BE2C (cell line): Measurements from ENCODE around the gene SMIM35.

Experiments
- DNase-seq: peaks from one replicate; pipeline ENCODE4 v3.0.0-alpha.2; 2020
- H3K27me3 ChIP-seq: fragments of 250-450 bp; sonication (Bioruptor Pico); 2 replicates; pipeline ENCODE4 v1.5.1; 2020; ENCODE audit warnings: mild to moderate bottlenecking
- H3K36me3 ChIP-seq: fragments of 250-450 bp; sonication (Bioruptor Pico); 2 replicates; pipeline ENCODE4 v1.5.1; 2020; ENCODE audit warnings: mild to moderate bottlenecking
- H3K4me1 ChIP-seq: fragments of 250-450 bp; sonication (Bioruptor Pico); 2 replicates; pipeline ENCODE4 v1.5.1; 2020
- H3K4me3 ChIP-seq: 2 replicates; pipeline ENCODE4 v1.5.1; 2011; ENCODE audit warnings: low read depth, low read length
- H3K9me3 ChIP-seq: fragments of 250-450 bp; sonication (Bioruptor Pico); 2 replicates; pipeline ENCODE4 v1.5.1; 2020
- CTCF ChIP-seq: IDR thresholded peaks from 2 replicates; pipeline ENCODE4 v1.5.1; 2012; ENCODE audit warnings: mild to moderate bottlenecking, low read depth, low read length

Gene SMIM35

GRCh38 chr11:118073554-118073953 is 13.2 kb downstream of the SMIM35 start:
- Histone ChIP-seq H3K4me3 (no peak overlapping the region), H3K27me3 (peaks cover 8% of the 10 kb centered on the region), H3K36me3 (no peaks in the 10 kb centered on the region), H3K4me1 (no peaks in the 10 kb centered on the region), H3K9me3 (no peaks in the 10 kb centered on the region)
- no peak for TF ChIP-seq CTCF
- no peak for DNase-seq

GRCh38 chr11:118071416-118072030 is 15.2 kb downstream of the SMIM35 start:
- Histone ChIP-seq H3K27me3 (no peaks in the 10 kb centered on the region; the same call in 1 of the 2 replicates), H3K4me1 (no peaks in the 10 kb centered on the region), H3K36me3 (no peaks in the 10 kb centered on the region), H3K4me3 (no peak overlapping the region), H3K9me3 (no peaks in the 10 kb centered on the region)
- TF ChIP-seq CTCF: no peak
- no peak for DNase-seq

GRCh38 chr11:118068945-118069612 is 17.7 kb downstream of the SMIM35 start:
- H3K9me3 ChIP-seq: no peaks in the 10 kb centered on the region
- TF ChIP-seq CTCF: no peak
- DNase-seq: no peak
- no peak overlapping the region for H3K4me3 ChIP-seq
- H3K27me3 ChIP-seq: no peaks in the 10 kb centered on the region
- no peaks in the 10 kb centered on the region for H3K36me3 ChIP-seq
- no peaks in the 10 kb centered on the region for H3K4me1 ChIP-seq

- H3K9me3 ChIP-seq: no peaks in the 10 kb centered on the region
- H3K4me3 ChIP-seq: no peak overlapping the region
- no peaks in the 10 kb centered on the region for H3K36me3 ChIP-seq
- no peaks in the 10 kb centered on the region for H3K27me3 ChIP-seq
- DNase-seq: no peak
- no peaks in the 10 kb centered on the region for H3K4me1 ChIP-seq
- TF ChIP-seq CTCF: peak; percentile 13; the same call in 1 of the 2 replicates
Measured at GRCh38 chr11:118068206-118068944, 18.4 kb downstream of the SMIM35 start.

GRCh38 chr11:118067006-118067405 is 19.8 kb downstream of the SMIM35 start:
- Histone ChIP-seq H3K4me3 (no peak overlapping the region), H3K4me1 (no peaks in the 10 kb centered on the region), H3K36me3 (no peaks in the 10 kb centered on the region), H3K27me3 (no peaks in the 10 kb centered on the region), H3K9me3 (no peaks in the 10 kb centered on the region)
- no peak for DNase-seq
- no peak for TF ChIP-seq CTCF

- Histone ChIP-seq H3K4me1 (no peaks in the 10 kb centered on the region), H3K27me3 (no peaks in the 10 kb centered on the region), H3K36me3 (no peaks in the 10 kb centered on the region), H3K9me3 (no peaks in the 10 kb centered on the region), H3K4me3 (no peak overlapping the region)
- no peak for DNase-seq
- no peak for TF ChIP-seq CTCF
Measured at GRCh38 chr11:118065384-118065783, 21.4 kb downstream of the SMIM35 start.
